K562 (cell line): ENCODE results near the gene GRAMD4. TPM values are rescaled to one million over a fixed set of nuclear protein-coding genes. Genes with fewer than 3 reads are reported as not detected.

Experiments used
- ATAC-seq: fragments of 200-7000 bp; cut with Tn5 transposase; 3 replicates; pipeline ENCODE4 v1.9.1; 2020; ENCODE audit warnings: moderate library complexity
- BruUV-seq: library from RNA; stranded (reverse); fragments of 400-500 nt; replicated peaks from 2 replicates; lab custom pipeline; 2021; lab: Mats Ljungman, UMichigan
- CTCF ChIA-PET: fragments of 300-600 bp; formaldehyde crosslinking; extraction: SDS; loops from one replicate; lab custom pipeline; 2021; ENCODE audit warnings: low intra/inter-chr PET ratio; lab: Yijun Ruan, JAX
- POLR2A ChIA-PET: fragments of 300-600, 350-650 bp; sonication (Branson Sonifier 250); formaldehyde crosslinking; extraction: SDS; loops from one replicate; lab custom pipeline; 2021; ENCODE audit warnings: antibody characterized with exemption, inconsistent platforms; lab: Yijun Ruan, JAX
- DNase-seq, 4 experiments: peaks; one replicate each; pipeline versions ENCODE4 v3.0.0 to v3.0.0-alpha.2; 2011 to 2018; ENCODE audit warnings: low spot score in 3 of 4, mixed read lengths in 3 of 4; ENCODE audit errors: extremely low read depth in 1 of 4
- FAIRE-seq: peaks from 2 replicates; lab custom pipeline; 2011; peaks lifted over from hg19 to GRCh38; lab: Jason Lieb, UNC
- H2AFZ ChIP-seq: 2 replicates; pipeline ENCODE4 v1.6.0; 2011; ENCODE audit warnings: low read depth, low read length, control low read depth, inconsistent platforms
- H3K27ac ChIP-seq: fragments of 200-600 bp; 3 replicates; pipeline ENCODE4 v1.8.0; 2011; ENCODE audit warnings: low read depth, mild to moderate bottlenecking, control low read depth, inconsistent platforms, low read length, moderate library complexity, mixed read lengths; ENCODE audit errors: extremely low read depth
- H3K27me3 ChIP-seq, 2 experiments: fragments of 300-600 bp in 1 of 2; 2 replicates in 1 of 2; 3 replicates in 1 of 2; pipeline versions ENCODE4 v1.6.0 to v1.8.0; 2011; ENCODE audit warnings: inconsistent platforms in 2 of 2, low read length in 2 of 2, mild to moderate bottlenecking in 1 of 2, mixed read lengths in 1 of 2, moderate library complexity in 1 of 2; ENCODE audit not compliant: control insufficient read depth in 2 of 2, insufficient read depth in 2 of 2
- H3K36me3 ChIP-seq: fragments of 300-600 bp; 3 replicates; pipeline ENCODE4 v1.8.0; 2011; ENCODE audit warnings: mild to moderate bottlenecking, low read length, inconsistent platforms; ENCODE audit not compliant: control insufficient read depth, insufficient read depth
- H3K4me1 ChIP-seq, 2 experiments: fragments of 200-600 bp in 1 of 2; replicated peaks in 1 of 2; 2 replicates in 1 of 2; 3 replicates in 1 of 2; pipeline versions ENCODE4 v1.5.1 to v1.8.0; 2011; ENCODE audit warnings: inconsistent platforms in 2 of 2, low read length in 2 of 2, mild to moderate bottlenecking in 1 of 2, mixed read lengths in 1 of 2, moderate library complexity in 1 of 2; ENCODE audit not compliant: control insufficient read depth in 2 of 2, insufficient read depth in 2 of 2
- H3K4me2 ChIP-seq: 2 replicates; pipeline ENCODE4 v1.6.1; 2011; ENCODE audit warnings: low read length, control low read depth, inconsistent platforms, mixed read lengths; ENCODE audit not compliant: insufficient read depth
- H3K4me3 ChIP-seq: fragments of 200-600 bp; sonication (generic), shearing (Covaris generic); 2 replicates; pipeline ENCODE4 v1.5.1; 2016; ENCODE audit warnings: control low read depth, inconsistent platforms
- H3K79me2 ChIP-seq: fragments of 200-600 bp; 3 replicates; pipeline ENCODE4 v1.8.0; 2011; ENCODE audit warnings: low read length, inconsistent platforms; ENCODE audit not compliant: control insufficient read depth, insufficient read depth
- H3K9ac ChIP-seq, 2 experiments: 2 replicates each; pipeline versions ENCODE4 v1.6.0 to v1.6.1; 2011; ENCODE audit warnings: low read depth in 2 of 2, low read length in 2 of 2, control low read depth in 1 of 2, inconsistent platforms in 1 of 2, mild to moderate bottlenecking in 1 of 2, mixed read lengths in 1 of 2; ENCODE audit not compliant: insufficient read depth in 1 of 2
- H3K9me1 ChIP-seq: one replicate; pipeline ENCODE4 v1.6.0; 2011; ENCODE audit warnings: inconsistent platforms, mild to moderate bottlenecking, low read length, moderate library complexity; ENCODE audit not compliant: control insufficient read depth, insufficient read depth
- H3K9me3 ChIP-seq: replicated peaks from 2 replicates; pipeline ENCODE4 v1.5.1; 2011; ENCODE audit warnings: low read depth, low read length, inconsistent platforms; ENCODE audit not compliant: control insufficient read depth, insufficient read depth
- H4K20me1 ChIP-seq: replicated peaks from 2 replicates; pipeline ENCODE4 v1.6.1; 2011; ENCODE audit warnings: low read length, inconsistent platforms, mixed read lengths; ENCODE audit not compliant: control insufficient read depth, insufficient read depth
- BRCA1 ChIP-seq, 2 experiments: fragments of 450-650 bp in 1 of 2; sonication (generic) in 1 of 2; formaldehyde crosslinking in 1 of 2; IDR thresholded peaks; 2 replicates each; pipeline versions ENCODE4 v1.5.0 to v1.6.1; 2017 to 2020; ENCODE audit warnings: mild to moderate bottlenecking in 1 of 2, missing genetic modification reagents in 1 of 2
- CCAR2 ChIP-seq: fragments of 200-400 bp; formaldehyde crosslinking; IDR thresholded peaks from 2 replicates; pipeline ENCODE4 v1.6.1; 2017; ENCODE audit warnings: mild to moderate bottlenecking, low read depth, low read length
- ETS2 ChIP-seq: IDR thresholded peaks from 2 replicates; pipeline ENCODE4 v1.6.1; 2016; ENCODE audit warnings: borderline replicate concordance, missing genetic modification characterization, mild to moderate bottlenecking, moderate library complexity, missing compliant biosample characterization; ENCODE audit not compliant: poor library complexity, severe bottlenecking
- HNRNPUL1 ChIP-seq: fragments of 200-400 bp; formaldehyde crosslinking; IDR thresholded peaks from 2 replicates; pipeline ENCODE4 v1.6.1; 2017; ENCODE audit warnings: low read length
- NFIX ChIP-seq: fragments of 250-450 bp; sonication (Bioruptor Pico); IDR thresholded peaks from 2 replicates; pipeline ENCODE4 v1.4.0; 2020; ENCODE audit warnings: low read depth, mild to moderate bottlenecking, moderate library complexity
- NR2C1 ChIP-seq, 2 experiments: fragments of 450-650 bp; IDR thresholded peaks; 2 replicates each; pipeline ENCODE4 v1.6.1; 2017; ENCODE audit warnings: mild to moderate bottlenecking in 2 of 2, antibody characterized with exemption in 1 of 2, inconsistent platforms in 1 of 2, missing compliant biosample characterization in 1 of 2, missing genetic modification characterization in 1 of 2
- OTX1 ChIP-seq: fragments of 450-650 bp; formaldehyde crosslinking; IDR thresholded peaks from 2 replicates; pipeline ENCODE4 v1.4.0; 2022; ENCODE audit warnings: mild to moderate bottlenecking
- STAT5B ChIP-seq: fragments of 250-450 bp; sonication (Bioruptor Pico); IDR thresholded peaks from 2 replicates; pipeline ENCODE4 v1.8.0; 2021; ENCODE audit warnings: mild to moderate bottlenecking, inconsistent platforms
- ZNF76 ChIP-seq: fragments of 250-450 bp; sonication (Bioruptor Pico); IDR thresholded peaks from 2 replicates; pipeline ENCODE4 v1.4.0; 2020; ENCODE audit warnings: mild to moderate bottlenecking, moderate library complexity, borderline replicate concordance
- WGBS: fragments of 100-300 bp; shearing (Covaris generic); methylation state at CpG from one replicate; pipeline ENCODE4 v1.1.6; 2016; ENCODE audit warnings: low coverage, mixed read lengths; ENCODE audit not compliant: insufficient coverage; ENCODE audit errors: missing lambda C conversion rate; 5-methylcytosine and 5-hydroxymethylcytosine counted together
- in situ Hi-C: fragments of 300-500 bp; cut with MboI; formaldehyde crosslinking; loops from 4 replicates; pipeline ENCODE4 v1.15.0; 2018; ENCODE audit warnings: inconsistent platforms, mixed read lengths
- intact Hi-C: fragments of 100-400 bp; cut with micrococcal nuclease; formaldehyde crosslinking; loops from 2 replicates; pipeline ENCODE4 v1.14.2; 2022
- polyA plus RNA-seq, 8 experiments: library from polyadenylated mRNA; depleted of rRNA in 4 of 8; stranded (reverse) in 5 of 8; unstranded in 3 of 8; fragments of >200 nt; fragmentation: Nextera tagmentation in 2 of 8; fragmentation: Illumina TruSeq in 1 of 8; extraction: Ambion mirVana in 2 of 8; extraction: Trizol in 1 of 8; gene quantifications; 2 replicates each; pipeline versions ENCODE4 v1.2.1 to v1.2.3, GENCODE V29; 2011 to 2014; ENCODE audit warnings: inconsistent platforms in 1 of 8, missing spikeins in 1 of 8
- total RNA-seq, 7 experiments: library from RNA; depleted of rRNA in 6 of 7; stranded (reverse); fragments of >200 nt in 6 of 7; fragmentation: Illumina TruSeq in 2 of 7; extraction: Trizol in 2 of 7; gene quantifications; 2 replicates each; pipeline versions ENCODE4 v1.2.1 to v1.2.3, GENCODE V29; 2011 to 2021; ENCODE audit warnings: low replicate concordance in 1 of 7
- TF ChIP-seq, protein P1 (sequence below): fragments of 250-450 bp; sonication (Bioruptor Pico); IDR thresholded peaks from 2 replicates; pipeline ENCODE4 v1.4.0; 2020

Gene GRAMD4
- total and polyA plus RNA-seq, 9 of the 15 experiments (the other 6 are each of a cell fraction or from before 2014, with no cell fraction given), result 0.18 to 44.8 (median 18.6) TPM

DNA sequence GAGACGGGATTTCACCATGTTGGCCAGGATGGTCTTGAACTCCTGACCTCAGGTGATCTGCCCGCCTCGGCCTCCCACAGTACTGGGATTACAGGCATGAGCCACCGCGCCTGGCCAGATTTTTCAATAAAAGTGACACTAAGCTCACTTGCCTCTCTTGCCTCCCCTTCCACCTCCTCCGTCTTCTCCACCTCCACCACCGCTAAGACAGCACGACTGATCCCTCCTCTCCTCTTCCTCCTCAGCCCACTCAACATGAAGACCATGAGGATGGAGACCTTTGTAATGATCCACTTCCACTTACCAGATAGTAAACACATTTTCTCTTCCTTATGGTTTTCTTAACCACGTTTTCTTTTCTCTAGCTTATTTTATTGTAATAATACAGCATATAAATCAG is 103.7 kb downstream of the GRAMD4 start:
- Histone ChIP-seq H3K36me3 (peaks cover 9% of the 10 kb centered on the region; the same call in 1 of the 3 replicates), H3K9me1 (no peaks in the 10 kb centered on the region), H3K4me2 (no peak overlapping the region), H3K4me3 (no peak overlapping the region), H3K9ac (no peak overlapping the region), H3K4me1 (peaks cover 0 to 12% of the 10 kb centered on the region in 2 experiments; a peak in 2 of 5 replicates), H4K20me1 (no peaks in the 10 kb centered on the region), H2AFZ (no peak overlapping the region), H3K9me3 (no peaks in the 10 kb centered on the region), H3K27me3 (no peaks in the 10 kb centered on the region), H3K79me2 (no peaks in the 10 kb centered on the region), H3K27ac (no peak overlapping the region)
- TF ChIP-seq ETS2 (tag), result no peak
- TF ChIP-seq STAT5B, result no peak
- TF ChIP-seq, protein P1, sequence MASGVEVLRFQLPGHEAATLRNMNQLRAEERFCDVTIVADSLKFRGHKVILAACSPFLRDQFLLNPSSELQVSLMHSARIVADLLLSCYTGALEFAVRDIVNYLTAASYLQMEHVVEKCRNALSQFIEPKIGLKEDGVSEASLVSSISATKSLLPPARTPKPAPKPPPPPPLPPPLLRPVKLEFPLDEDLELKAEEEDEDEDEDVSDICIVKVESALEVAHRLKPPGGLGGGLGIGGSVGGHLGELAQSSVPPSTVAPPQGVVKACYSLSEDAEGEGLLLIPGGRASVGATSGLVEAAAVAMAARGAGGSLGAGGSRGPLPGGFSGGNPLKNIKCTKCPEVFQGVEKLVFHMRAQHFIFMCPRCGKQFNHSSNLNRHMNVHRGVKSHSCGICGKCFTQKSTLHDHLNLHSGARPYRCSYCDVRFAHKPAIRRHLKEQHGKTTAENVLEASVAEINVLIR (CRISPR knock-in tag), result no peak
- TF ChIP-seq NFIX (CRISPR knock-in tag), result no peak
- no peak for TF ChIP-seq ZNF76 (CRISPR knock-in tag)
- no peak for TF ChIP-seq NR2C1 (IDR thresholded peaks at IDR 0.05)
- TF ChIP-seq NR2C1 (tag; IDR thresholded peaks at IDR 0.05), result no peak
- TF ChIP-seq BRCA1 (IDR thresholded peaks at IDR 0.05), result no peak
- TF ChIP-seq BRCA1 (CRISPR knock-in tag; IDR thresholded peaks at IDR 0.05), result no peak
- no peak for TF ChIP-seq HNRNPUL1
- no peak for TF ChIP-seq CCAR2
- no peak for TF ChIP-seq OTX1 (CRISPR knock-in tag)
- POLR2A ChIA-PET, result interaction anchor here (0.7 kb wide), 1 partner anchor 17 kb away, joined by 3 read pairs; no protein-coding TSS in a partner anchor
- CTCF ChIA-PET, result no interaction called here
- intact Hi-C loops (no loop called here), in situ Hi-C loops (no loop called here)
- FAIRE-seq, result no peak
- 88% methylated on average over 6 of the region's 9 CpGs for WGBS
- DNase-seq, result no peak
- no TSS peak for BruUV-seq
- ATAC-seq, result no peak
